Thyroid gland (tissue), 4 donors: Measurements from ENCODE around the gene SIL1. TPM values are rescaled to one million over a fixed set of nuclear protein-coding genes. Genes with fewer than 3 reads are reported as not detected.
A peak's percentile ranks its signal among the peaks of the same experiment; 100 is the strongest.

Experiments used
- DNase-seq, 2 donors: peaks; one replicate each; pipeline ENCODE4 v3.0.0-alpha.2; 2019
- H3K27ac ChIP-seq, 3 donors: fragments of 200-600 bp; sonication (generic); 1 replicate in 2 of 3; 2 replicates in 1 of 3; pipeline ENCODE4 v1.5.1; 2016 to 2019; ENCODE audit warnings: mild to moderate bottlenecking in 1 of 3, moderate library complexity in 1 of 3
- H3K27me3 ChIP-seq: fragments of 200-600 bp; sonication (generic); one replicate; pipeline ENCODE4 v1.5.1; 2019
- H3K36me3 ChIP-seq, 2 donors: fragments of 200-600 bp; sonication (generic); one replicate each; pipeline ENCODE4 v1.5.1; 2016 to 2019
- H3K4me1 ChIP-seq, 2 donors: fragments of 200-600 bp; sonication (generic); one replicate each; pipeline ENCODE4 v1.5.1; 2017 to 2019
- H3K4me3 ChIP-seq, 3 donors: fragments of 200-600 bp; sonication (generic); replicated peaks in 1 of 3; 1 replicate in 2 of 3; 2 replicates in 1 of 3; pipeline ENCODE4 v1.5.1; 2016; ENCODE audit warnings: mild to moderate bottlenecking in 1 of 3
- H3K9me3 ChIP-seq: fragments of 200-600 bp; sonication (generic); one replicate; pipeline ENCODE4 v1.5.1; 2017
- POLR2A ChIP-seq, 2 donors: fragments of 450-650 bp; IDR thresholded peaks; one replicate each; pipeline ENCODE4 v1.6.1; 2017; ENCODE audit warnings: antibody characterized with exemption in 2 of 2, mild to moderate bottlenecking in 2 of 2, moderate library complexity in 1 of 2
- WGBS, 2 donors: methylation state at CpG; one replicate each; pipeline ENCODE4 v1.1.5; 2017; 5-methylcytosine and 5-hydroxymethylcytosine counted together
- intact Hi-C: fragments of 100-400 bp; cut with DNase I; formaldehyde crosslinking; loops from one replicate; pipeline ENCODE4 v1.15.1; 2023
- total RNA-seq, 4 donors: library from RNA; depleted of rRNA; stranded (reverse); fragments of >200 nt; gene quantifications; one replicate each; pipeline ENCODE4 v1.2.3, GENCODE V29; 2016
- TF ChIP-seq, protein P1 (sequence below), 6 experiments: fragments of 200-600 bp in 3 of 6; fragments of 450-650 bp in 3 of 6; sonication (generic) in 3 of 6; IDR thresholded peaks; one replicate each; pipeline ENCODE4 v1.5.1; 2016 to 2019; ENCODE audit warnings: antibody characterized with exemption in 6 of 6, mild to moderate bottlenecking in 2 of 6, inconsistent platforms in 1 of 6, moderate library complexity in 1 of 6

Gene SIL1
- total RNA-seq, 4 donors from 2014 or later, result 57.5 to 103 (median 81.7) TPM

DNA sequence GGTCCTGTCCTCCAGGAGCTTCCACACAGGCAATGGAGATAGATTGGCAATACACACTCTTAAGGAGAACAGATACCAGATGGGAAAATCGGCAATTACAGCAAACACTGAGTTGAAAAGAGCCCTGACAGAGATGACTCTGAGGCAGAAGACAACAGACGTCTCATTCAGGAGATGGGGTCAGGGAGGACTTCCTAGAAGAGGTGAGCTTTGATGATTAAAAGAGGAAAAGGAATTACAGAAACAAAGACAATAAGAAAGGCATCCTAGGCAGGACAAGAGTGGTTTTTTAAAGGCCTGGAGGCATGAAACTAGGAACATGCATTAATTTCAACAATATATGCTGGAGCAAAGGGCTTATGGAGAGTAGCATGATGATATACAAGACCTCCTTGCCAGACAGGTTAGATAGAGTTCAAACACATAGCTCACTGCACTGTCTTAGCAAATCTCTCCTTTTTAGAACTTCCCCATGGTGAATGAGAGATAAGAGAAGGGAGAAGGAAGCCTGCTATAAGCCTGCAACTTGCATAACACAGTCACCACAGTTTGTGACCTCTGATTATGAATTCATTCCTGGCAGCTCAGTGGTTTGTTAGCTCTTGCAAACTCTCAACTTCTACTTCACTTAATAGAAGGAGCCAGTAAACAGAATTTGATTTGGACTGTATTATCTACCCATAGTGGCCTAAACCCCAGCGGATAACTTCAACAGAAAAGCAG, 48.5 kb downstream of the SIL1 start:
- H3K36me3 ChIP-seq, result no peaks in the 10 kb centered on the region
- no peak overlapping the region for H3K4me3 ChIP-seq
- no peak for DNase-seq
- no peaks in the 10 kb centered on the region for H3K27me3 ChIP-seq
- intact Hi-C loops, result no loop called here
- TF ChIP-seq, protein P1, sequence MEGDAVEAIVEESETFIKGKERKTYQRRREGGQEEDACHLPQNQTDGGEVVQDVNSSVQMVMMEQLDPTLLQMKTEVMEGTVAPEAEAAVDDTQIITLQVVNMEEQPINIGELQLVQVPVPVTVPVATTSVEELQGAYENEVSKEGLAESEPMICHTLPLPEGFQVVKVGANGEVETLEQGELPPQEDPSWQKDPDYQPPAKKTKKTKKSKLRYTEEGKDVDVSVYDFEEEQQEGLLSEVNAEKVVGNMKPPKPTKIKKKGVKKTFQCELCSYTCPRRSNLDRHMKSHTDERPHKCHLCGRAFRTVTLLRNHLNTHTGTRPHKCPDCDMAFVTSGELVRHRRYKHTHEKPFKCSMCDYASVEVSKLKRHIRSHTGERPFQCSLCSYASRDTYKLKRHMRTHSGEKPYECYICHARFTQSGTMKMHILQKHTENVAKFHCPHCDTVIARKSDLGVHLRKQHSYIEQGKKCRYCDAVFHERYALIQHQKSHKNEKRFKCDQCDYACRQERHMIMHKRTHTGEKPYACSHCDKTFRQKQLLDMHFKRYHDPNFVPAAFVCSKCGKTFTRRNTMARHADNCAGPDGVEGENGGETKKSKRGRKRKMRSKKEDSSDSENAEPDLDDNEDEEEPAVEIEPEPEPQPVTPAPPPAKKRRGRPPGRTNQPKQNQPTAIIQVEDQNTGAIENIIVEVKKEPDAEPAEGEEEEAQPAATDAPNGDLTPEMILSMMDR (IDR thresholded peaks at IDR 0.05), result no peak
- TF ChIP-seq POLR2A (IDR thresholded peaks at IDR 0.05), result no peak
- peaks cover 43 to 55% of the 10 kb centered on the region in 2 donors for H3K4me1 ChIP-seq
- no peaks in the 10 kb centered on the region for H3K9me3 ChIP-seq
- peak overlapping the region; percentile 3 to 81 (median 68) for H3K27ac ChIP-seq
- WGBS, 2 donors, result 60 to 71% methylated on average over 3 of the region's 3 CpGs

DNA sequence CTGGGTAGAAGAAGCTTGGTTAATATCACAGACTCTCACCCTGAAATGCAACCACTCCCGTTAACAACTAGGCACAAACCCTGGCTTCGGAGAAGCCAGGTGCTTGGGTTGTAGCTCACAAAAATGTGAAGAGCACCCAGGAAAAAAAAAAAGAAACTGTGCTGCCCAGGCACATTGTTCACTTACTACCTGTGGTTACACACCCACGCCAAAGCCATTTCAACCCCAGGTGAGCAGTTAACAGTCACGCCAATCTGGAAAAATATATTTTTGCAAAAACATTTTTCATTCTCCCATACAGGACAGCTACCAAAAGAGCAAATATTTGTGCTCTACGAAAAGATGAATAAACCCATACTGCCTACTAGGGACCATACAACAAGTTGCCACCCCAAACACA, 49.2 kb downstream of the SIL1 start:
- Histone ChIP-seq H3K4me1 (peaks cover 43 to 55% of the 10 kb centered on the region in 2 donors), H3K27ac (peak overlapping the region; percentile 3 to 81 (median 68)), H3K9me3 (no peaks in the 10 kb centered on the region), H3K27me3 (no peaks in the 10 kb centered on the region), H3K4me3 (no peak overlapping the region), H3K36me3 (no peaks in the 10 kb centered on the region)
- no peak for DNase-seq
- 59 to 67% methylated on average over 5 of the region's 5 CpGs for WGBS, 2 donors
- TF ChIP-seq POLR2A (IDR thresholded peaks at IDR 0.05), result no peak
- intact Hi-C loops, result no loop called here

- WGBS, 2 donors, result 24 to 35% methylated on average over 2 of the region's 2 CpGs
These were observed 49.9 kb downstream of the SIL1 start for GRCh38 chr5:139148306-139148705.

GRCh38 chr5:139147483-139148087, 50.6 kb downstream of the SIL1 start:
- TF ChIP-seq POLR2A (IDR thresholded peaks at IDR 0.05), result no peak
- TF ChIP-seq, protein P1 (IDR thresholded peaks at IDR 0.05), result no peak
- Histone ChIP-seq H3K27me3 (no peaks in the 10 kb centered on the region), H3K4me3 (no peak overlapping the region), H3K36me3 (no peaks in the 10 kb centered on the region), H3K4me1 (peaks cover 47 to 66% of the 10 kb centered on the region in 2 donors), H3K9me3 (no peaks in the 10 kb centered on the region), H3K27ac (peak overlapping the region; percentile 3 to 81 (median 68))
- intact Hi-C loops, result no loop called here
- DNase-seq, result peak; percentile 71 to 80
- whole genome bisulfite sequencing, 2 donors, result 2 to 9% methylated on average over 2 of the region's 2 CpGs

More at GRCh38 chr5:139148306-139148705, 49.9 kb downstream of the SIL1 start:
- H3K36me3 ChIP-seq, result no peaks in the 10 kb centered on the region
- H3K4me1 ChIP-seq, result peaks cover 43 to 61% of the 10 kb centered on the region in 2 donors
- DNase-seq, result peak; percentile 75 to 78
- no peaks in the 10 kb centered on the region for H3K27me3 ChIP-seq
- TF ChIP-seq POLR2A (IDR thresholded peaks at IDR 0.05), result no peak
- TF ChIP-seq, protein P1 (IDR thresholded peaks at IDR 0.05), result no peak
- H3K4me3 ChIP-seq, result no peak overlapping the region
- H3K9me3 ChIP-seq, result no peaks in the 10 kb centered on the region
- peak overlapping the region; percentile 3 to 81 (median 68) for H3K27ac ChIP-seq
- intact Hi-C loops, result no loop called here

- Histone ChIP-seq H3K4me1 (peaks cover 50 to 69% of the 10 kb centered on the region in 2 donors), H3K27ac (peak overlapping the region; percentile 3 to 81 (median 68)), H3K4me3 (no peak overlapping the region), H3K27me3 (no peaks in the 10 kb centered on the region), H3K36me3 (no peaks in the 10 kb centered on the region), H3K9me3 (no peaks in the 10 kb centered on the region)
- DNase-seq, result no peak
- no peak for TF ChIP-seq POLR2A (IDR thresholded peaks at IDR 0.05)
- TF ChIP-seq, protein P1 (IDR thresholded peaks at IDR 0.05), result no peak
- intact Hi-C loops, result no loop called here
- 41 to 77% methylated on average over 2 of the region's 2 CpGs for WGBS, 2 donors
These were observed 51.2 kb downstream of the SIL1 start for GRCh38 chr5:139146809-139147482.
